T-helper 1 cell treated with Interleukin-12 subunit alpha and Interleukin-12 subunit beta and Interleukin-4 antibody, amounts not matched to agents 30 μg/mL and 1 μg/mL, for 36 hours (primary cell): ENCODE data around the gene CYP27C1.
A peak's percentile ranks its signal among the peaks of the same experiment; 100 is the strongest.
"Not testable (repeated sequence)": the region's sequence is repeated elsewhere in the genome, so short reads cannot be mapped to it uniquely, and the experiment has no call there.

ENCODE experiments used
- H3K27ac Mint-ChIP-seq: one replicate; pipeline ENCODE4 v1.8.0; 2021; ENCODE audit warnings: mild to moderate bottlenecking, mixed read lengths
- H3K27me3 Mint-ChIP-seq: one replicate; pipeline ENCODE4 v1.8.0; 2021; ENCODE audit warnings: low read depth, mixed read lengths
- H3K36me3 Mint-ChIP-seq: one replicate; pipeline ENCODE4 v1.8.0; 2021; ENCODE audit warnings: low read depth, mixed read lengths
- H3K4me1 Mint-ChIP-seq: one replicate; pipeline ENCODE4 v1.8.0; 2021; ENCODE audit warnings: low read depth, mixed read lengths
- H3K4me3 Mint-ChIP-seq: one replicate; pipeline ENCODE4 v1.8.0; 2021; ENCODE audit warnings: mild to moderate bottlenecking, moderate library complexity, mixed read lengths
- H3K9me3 Mint-ChIP-seq: one replicate; pipeline ENCODE4 v1.8.0; 2021; ENCODE audit warnings: mixed read lengths

CYP27C1 gene

DNA sequence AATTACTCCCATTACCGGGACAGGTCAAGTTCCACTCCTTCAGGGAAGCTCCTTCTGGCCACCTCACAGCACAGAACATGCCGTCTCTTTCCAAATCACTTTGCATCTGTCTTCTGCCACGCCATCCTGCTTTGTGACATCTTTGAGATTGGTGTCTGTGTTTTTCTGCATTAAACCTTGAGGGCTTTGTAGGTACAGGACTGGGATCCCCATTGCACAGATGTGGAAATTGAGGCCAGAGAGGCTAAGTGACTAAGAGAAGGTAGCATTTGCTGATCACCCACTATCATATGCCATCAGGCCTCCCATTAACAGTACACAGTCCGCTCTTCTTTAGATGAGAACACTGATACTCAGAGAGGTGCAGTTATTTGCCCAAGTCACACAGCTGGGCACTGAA lies 9.5 kb upstream of the CYP27C1 start:
- H3K4me3 Mint-ChIP-seq: no peak overlapping the region
- H3K27ac Mint-ChIP-seq: no peak overlapping the region
- H3K27me3 Mint-ChIP-seq: peaks cover 18% of the 10 kb centered on the region
- peaks cover 6% of the 10 kb centered on the region for H3K4me1 Mint-ChIP-seq
- H3K36me3 Mint-ChIP-seq: no peaks in the 10 kb centered on the region
- peaks cover 8% of the 10 kb centered on the region for H3K9me3 Mint-ChIP-seq

DNA sequence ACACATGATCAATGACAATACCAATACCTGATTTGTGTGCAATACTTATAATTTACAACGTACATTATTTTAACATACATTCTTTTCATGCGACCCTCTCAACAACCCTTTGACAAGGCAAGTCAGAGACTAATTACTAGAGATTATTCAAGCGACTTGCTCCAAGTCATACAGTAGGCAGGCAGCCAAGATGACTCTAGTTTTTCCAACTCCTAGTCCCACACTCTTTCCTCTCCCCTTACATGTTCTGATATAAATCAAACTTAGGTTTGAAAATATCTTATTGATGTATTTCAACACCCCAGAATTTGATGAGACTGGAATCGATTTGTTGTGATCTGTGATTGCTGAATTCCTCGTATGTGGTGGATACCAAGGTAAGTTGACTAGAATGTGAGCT lies 8.0 kb upstream of the CYP27C1 start:
- Mint-ChIP-seq H3K27me3 (peaks cover 27% of the 10 kb centered on the region), H3K4me1 (peaks cover 6% of the 10 kb centered on the region), H3K4me3 (no peak overlapping the region), H3K36me3 (no peaks in the 10 kb centered on the region), H3K9me3 (peaks cover 8% of the 10 kb centered on the region), H3K27ac (no peak overlapping the region)

DNA sequence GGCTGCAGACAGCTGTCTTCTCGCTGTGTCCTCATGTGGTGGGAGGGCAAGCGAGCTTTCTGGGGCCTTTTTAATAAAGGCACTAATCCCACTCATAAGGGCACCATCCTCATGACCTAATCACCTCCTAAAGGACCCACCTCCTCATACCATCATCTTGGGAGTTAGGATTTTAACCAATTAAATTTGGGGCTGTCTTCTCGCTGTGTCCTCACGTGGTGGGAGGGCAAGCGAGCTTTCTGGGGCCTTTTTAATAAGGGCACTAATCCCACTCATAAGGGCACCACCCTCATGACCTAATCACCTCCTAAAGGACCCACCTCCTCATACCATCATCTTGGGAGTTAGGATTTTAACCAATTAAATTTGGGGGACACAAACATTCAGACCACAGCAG lies 7.2 kb upstream of the CYP27C1 start:
- H3K9me3 Mint-ChIP-seq, H3K27ac Mint-ChIP-seq, H3K4me3 Mint-ChIP-seq, H3K36me3 Mint-ChIP-seq, H3K4me1 Mint-ChIP-seq: not testable (repeated sequence)
- H3K27me3 Mint-ChIP-seq: peaks cover 30% of the 10 kb centered on the region

DNA sequence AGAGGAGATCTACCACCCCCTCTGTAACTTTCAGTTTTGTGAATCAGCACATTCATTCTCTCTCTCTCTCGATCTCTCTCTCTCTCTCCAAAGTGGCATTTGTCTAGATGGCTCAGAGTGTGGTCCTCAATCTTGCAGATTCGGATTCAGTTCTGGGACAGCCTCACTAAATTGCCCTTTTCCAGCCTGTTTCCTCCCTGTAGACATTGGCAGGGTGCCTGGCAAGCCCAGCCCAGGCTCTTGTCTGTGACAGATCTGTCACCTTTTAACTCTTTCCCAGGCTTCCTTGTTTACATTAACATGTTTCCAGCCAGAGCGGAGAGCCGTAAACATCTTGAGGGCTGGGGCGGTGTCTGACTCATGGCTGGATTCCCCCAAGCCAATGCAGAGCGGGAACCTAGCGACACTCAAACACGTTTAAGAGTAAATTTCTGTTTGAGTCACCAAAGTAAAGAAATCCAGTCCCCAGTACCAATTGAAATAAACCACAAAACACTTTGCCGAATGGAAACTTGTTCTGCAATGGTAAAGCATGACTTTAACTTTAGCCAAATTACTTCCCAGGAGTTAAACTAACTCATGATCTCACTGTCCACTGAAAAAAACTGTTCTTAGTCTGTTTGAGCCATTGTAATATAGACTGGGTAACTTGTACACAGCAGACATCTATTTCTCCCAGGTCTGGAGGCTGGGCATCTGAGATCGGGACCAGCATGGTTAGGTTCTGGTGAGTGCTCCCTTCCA lies 6.6 kb upstream of the CYP27C1 start:
- peak overlapping the region; percentile 76 for H3K27ac Mint-ChIP-seq
- H3K4me3 Mint-ChIP-seq: peak overlapping the region; percentile 70
- peaks cover 6% of the 10 kb centered on the region for H3K4me1 Mint-ChIP-seq
- H3K27me3 Mint-ChIP-seq: peaks cover 29% of the 10 kb centered on the region
- no peaks in the 10 kb centered on the region for H3K36me3 Mint-ChIP-seq
- H3K9me3 Mint-ChIP-seq: peaks cover 8% of the 10 kb centered on the region

DNA sequence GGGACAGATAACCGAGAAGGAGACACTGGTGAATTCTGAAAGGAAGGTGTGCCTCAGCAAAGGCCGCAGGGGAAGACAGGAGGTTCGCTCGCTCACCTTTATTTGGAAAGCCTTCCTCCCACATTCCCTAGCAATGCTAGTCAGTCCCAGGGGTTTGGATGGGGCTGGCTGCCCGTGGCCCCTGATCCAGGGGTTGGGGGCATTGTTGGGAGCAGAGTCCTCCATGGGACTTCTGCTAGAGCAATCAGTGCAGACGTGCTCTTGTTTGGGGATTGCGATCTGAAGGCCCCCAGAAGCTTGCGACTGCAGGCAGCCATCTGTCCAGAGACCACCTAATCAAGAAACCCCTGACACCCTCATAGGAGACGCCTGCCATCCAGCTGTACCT lies 6.0 kb upstream of the CYP27C1 start:
- H3K9me3 Mint-ChIP-seq: peaks cover 8% of the 10 kb centered on the region
- no peaks in the 10 kb centered on the region for H3K36me3 Mint-ChIP-seq
- H3K27ac Mint-ChIP-seq: no peak overlapping the region
- H3K27me3 Mint-ChIP-seq: peaks cover 27% of the 10 kb centered on the region
- no peak overlapping the region for H3K4me3 Mint-ChIP-seq
- H3K4me1 Mint-ChIP-seq: peaks cover 6% of the 10 kb centered on the region

DNA sequence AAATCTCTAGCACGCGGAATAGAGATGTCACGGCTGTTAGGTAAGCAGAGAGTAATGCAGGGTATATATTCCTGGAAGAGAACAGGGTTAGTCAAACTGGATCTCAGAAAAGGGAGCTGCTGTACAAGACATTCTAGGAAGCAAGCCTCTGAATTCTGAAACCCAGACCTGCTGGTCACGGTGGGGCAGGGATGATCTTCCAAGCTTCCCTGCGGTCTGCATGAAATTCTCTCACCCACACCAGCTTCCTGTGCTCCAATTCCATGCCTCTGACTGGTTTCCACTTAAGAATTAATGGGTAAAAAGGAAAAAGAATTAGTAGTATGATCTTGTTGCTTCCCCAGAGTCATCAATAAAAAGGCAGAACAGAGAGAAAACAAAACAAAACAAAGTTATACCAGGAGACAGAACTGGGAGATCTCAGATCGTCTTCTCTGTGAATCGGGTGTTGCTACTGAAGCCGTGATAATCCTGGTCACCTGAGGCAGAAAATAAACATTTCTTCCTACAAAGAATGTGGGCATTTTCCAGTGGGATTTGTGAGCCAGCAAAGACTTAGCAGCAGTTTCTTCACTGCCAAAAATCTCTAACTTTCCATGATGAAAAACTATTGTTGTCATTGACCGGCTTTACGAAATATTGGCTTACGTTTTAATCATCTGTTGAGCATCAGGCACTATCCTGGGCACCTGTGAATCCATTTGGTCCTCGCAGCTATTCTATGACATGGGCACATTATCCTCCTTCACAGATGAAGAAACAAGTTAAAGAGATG lies 5.3 kb upstream of the CYP27C1 start:
- no peaks in the 10 kb centered on the region for H3K36me3 Mint-ChIP-seq
- H3K27ac Mint-ChIP-seq: no peak overlapping the region
- H3K4me3 Mint-ChIP-seq: no peak overlapping the region
- H3K27me3 Mint-ChIP-seq: peaks cover 34% of the 10 kb centered on the region
- H3K4me1 Mint-ChIP-seq: peaks cover 11% of the 10 kb centered on the region
- peaks cover 8% of the 10 kb centered on the region for H3K9me3 Mint-ChIP-seq

DNA sequence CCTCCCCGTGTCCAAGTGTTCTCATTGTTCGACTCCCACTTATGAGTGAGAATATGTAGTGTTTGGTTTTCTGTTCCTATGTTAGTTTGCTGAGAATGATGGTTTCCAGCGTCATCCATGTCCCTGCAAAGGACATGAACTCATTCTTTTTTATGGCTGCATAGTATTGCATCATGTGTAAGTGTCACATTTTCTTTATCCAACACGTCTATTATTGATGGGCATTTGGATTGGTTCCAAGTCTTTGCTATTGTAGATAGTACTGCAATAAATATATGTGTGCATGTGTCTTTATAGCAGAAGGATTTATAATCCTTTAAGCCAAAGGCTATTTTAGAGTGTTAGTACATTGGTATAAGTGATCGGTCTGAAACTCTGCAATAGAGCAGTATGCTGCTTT lies 4.0 kb upstream of the CYP27C1 start:
- not testable (repeated sequence) for H3K9me3 Mint-ChIP-seq, H3K36me3 Mint-ChIP-seq, H3K27ac Mint-ChIP-seq, H3K4me3 Mint-ChIP-seq
- Mint-ChIP-seq H3K4me1 (peaks cover 14% of the 10 kb centered on the region), H3K27me3 (peaks cover 38% of the 10 kb centered on the region)

DNA sequence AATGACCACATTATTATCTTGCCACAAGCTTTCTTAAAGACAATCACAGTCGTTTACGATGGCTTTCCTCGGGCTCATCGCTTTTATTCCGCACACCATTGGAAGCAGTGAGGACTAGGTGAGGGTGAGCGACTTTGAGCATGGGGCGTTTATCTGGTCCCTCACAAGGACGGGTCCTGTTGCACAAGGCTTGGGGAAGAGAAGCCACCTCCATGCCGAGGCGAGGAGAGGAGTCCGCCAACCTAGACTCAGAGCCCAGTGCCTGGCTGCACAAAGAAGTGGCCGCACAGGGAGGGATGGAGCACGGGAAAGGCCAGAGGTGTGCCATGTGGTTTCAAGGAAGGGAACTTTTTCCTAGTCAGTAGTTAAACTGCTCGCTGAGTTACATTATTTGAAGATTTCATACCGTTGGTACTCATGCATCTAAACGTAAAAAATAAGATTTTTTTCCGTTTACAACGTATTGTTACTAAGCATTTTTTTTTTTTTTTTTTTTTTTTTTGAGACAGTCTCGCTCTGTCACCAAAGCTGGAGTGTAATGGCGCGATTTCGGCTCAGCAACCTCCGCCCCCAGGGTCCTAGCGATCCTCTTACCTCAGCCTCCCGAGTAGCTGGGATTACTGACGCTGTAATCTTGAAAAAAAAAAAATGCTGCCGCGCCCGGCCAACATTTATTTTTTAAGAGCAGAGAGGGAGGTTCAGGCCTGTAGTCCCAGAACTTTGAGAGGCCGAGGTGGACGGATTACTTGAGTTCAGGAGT lies 849 bp upstream of the CYP27C1 start:
- Mint-ChIP-seq H3K4me1 (peaks cover 12% of the 10 kb centered on the region), H3K36me3 (no peaks in the 10 kb centered on the region), H3K27me3 (peaks cover 59% of the 10 kb centered on the region), H3K9me3 (no peaks in the 10 kb centered on the region), H3K4me3 (peak overlapping the region; percentile 58), H3K27ac (no peak overlapping the region)

DNA sequence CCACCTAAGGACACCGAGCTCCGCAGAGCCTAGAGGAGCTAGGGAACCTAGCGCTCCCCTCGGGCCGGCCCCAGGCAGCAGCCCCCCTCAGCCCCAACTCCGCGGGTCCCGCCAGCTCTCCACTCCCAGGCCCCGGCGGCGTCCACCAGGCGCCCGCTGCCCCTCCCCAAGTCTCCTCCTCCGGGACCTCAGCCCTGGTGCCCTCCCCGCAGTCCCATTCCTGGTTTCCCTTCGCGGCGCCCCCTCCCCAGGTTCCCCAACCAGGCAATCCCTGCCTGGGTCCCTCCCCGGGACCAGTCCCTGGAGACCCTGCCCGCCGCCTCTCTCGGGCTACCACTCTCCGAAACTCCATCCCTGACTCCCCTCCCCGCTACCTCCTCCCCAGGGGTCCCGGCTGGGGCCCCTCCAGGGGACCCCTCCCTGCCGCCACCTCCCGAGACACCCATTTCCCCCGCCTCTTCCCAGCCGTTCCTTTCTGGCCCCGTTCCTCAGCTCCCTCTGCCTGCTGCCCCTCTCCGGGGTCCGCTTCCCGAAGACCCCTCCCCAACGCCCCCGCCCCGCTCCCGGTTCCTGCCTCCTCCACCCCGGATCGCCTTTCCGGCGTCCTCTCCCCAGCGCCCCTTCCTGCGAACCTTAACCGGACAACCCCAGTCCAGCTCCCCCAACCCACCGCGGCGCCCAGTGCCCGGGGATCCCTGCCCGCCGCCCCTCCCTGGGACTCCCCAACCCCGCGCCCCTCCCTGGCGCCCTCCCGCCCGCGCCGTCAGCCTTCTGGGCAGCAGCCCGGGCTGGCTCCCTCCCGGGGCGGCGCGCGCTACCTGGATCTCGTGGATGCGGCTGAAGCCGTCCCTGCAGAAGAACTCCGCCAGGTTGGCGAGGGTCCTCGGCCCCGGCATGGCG lies 678 bp downstream of the CYP27C1 start:
- no peak overlapping the region for H3K27ac Mint-ChIP-seq
- peaks cover 56% of the 10 kb centered on the region for H3K27me3 Mint-ChIP-seq
- H3K4me1 Mint-ChIP-seq: peaks cover 10% of the 10 kb centered on the region
- H3K36me3 Mint-ChIP-seq: no peaks in the 10 kb centered on the region
- no peaks in the 10 kb centered on the region for H3K9me3 Mint-ChIP-seq
- H3K4me3 Mint-ChIP-seq: no peak overlapping the region

DNA sequence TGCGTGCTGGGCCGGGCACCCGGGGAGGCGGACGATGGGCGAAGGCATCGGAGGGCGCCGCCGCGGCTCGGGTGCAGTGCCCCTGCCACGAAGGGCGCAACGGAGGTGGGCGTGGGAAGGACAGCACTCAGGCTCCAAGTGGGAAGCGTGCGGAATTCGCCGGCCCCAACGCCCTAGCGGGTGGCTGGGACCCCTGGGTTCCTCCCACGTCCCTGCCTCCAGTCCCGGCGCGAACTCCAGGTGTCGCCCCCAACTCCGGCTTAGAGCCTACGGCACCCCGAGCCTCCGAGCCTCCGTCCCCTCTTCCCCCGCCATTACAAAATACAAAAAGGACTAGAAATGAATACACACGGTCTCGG lies 1.3 kb downstream of the CYP27C1 start:
- peaks cover 10% of the 10 kb centered on the region for H3K4me1 Mint-ChIP-seq
- H3K9me3 Mint-ChIP-seq: no peaks in the 10 kb centered on the region
- H3K27me3 Mint-ChIP-seq: peaks cover 54% of the 10 kb centered on the region
- no peak overlapping the region for H3K27ac Mint-ChIP-seq
- H3K4me3 Mint-ChIP-seq: no peak overlapping the region
- no peaks in the 10 kb centered on the region for H3K36me3 Mint-ChIP-seq

DNA sequence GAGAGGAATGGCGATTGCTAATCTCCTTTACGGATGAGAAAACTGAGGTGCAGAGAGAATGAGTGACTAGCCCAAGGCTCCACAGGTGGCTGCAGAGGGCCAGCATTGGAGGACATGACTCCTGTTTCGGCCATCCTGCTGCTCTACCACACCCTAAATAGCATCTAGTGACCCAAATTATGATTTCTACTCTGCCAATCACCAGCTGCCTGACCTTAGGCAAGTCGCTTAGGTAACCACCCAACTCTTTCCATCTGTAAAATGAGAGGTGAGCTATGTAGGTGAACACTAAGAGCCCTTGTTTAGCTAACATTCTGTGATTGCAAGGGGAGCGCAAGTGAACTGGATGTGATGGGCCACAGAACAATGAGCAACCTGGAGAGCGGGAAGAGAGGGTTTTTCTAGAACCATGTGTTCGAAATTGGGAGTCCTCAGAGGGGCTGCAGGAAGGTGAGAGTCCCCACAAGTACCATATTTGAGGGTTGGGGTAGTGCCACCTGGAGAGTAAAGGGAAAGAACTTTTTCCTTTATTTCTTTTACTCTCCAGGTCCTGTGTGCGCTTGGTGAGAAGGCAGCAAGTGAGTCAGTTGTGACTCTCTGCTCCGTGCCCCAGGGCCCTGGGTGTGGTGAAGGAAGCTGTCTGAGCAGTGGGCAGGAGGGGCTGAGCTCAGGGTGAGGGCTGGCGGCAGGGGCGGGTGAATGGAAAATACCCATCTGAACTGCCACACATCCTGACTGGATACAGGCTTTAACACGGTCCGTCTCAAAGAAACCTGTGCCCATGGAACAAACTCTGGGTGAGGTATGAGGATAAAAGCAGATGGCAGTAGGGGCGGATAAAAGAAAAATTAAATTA lies 2.4 kb downstream of the CYP27C1 start:
- no peak overlapping the region for H3K27ac Mint-ChIP-seq
- H3K27me3 Mint-ChIP-seq: peaks cover 56% of the 10 kb centered on the region
- H3K4me3 Mint-ChIP-seq: no peak overlapping the region
- H3K4me1 Mint-ChIP-seq: peaks cover 10% of the 10 kb centered on the region
- no peaks in the 10 kb centered on the region for H3K36me3 Mint-ChIP-seq
- H3K9me3 Mint-ChIP-seq: no peaks in the 10 kb centered on the region

DNA sequence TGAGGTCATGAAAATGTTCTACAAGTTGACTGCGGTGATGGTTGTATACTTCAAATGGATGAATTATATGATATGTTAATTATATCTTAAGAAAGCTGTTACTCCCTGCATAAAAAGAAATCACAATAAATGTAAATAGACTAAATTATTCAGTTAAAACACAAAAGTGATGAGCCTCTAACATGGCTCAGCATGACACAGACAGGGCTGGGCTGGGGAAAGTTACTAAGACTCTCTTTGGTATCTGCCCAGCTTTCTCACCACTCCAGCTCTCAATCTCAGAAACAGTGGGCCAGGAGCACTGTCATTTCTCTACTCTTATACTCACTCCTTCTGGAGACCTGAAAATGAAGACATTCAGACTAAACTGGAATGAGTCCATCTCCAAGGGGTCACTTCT lies 3.5 kb downstream of the CYP27C1 start:
- H3K4me1 Mint-ChIP-seq: peaks cover 10% of the 10 kb centered on the region
- H3K9me3 Mint-ChIP-seq: no peaks in the 10 kb centered on the region
- no peaks in the 10 kb centered on the region for H3K36me3 Mint-ChIP-seq
- H3K27me3 Mint-ChIP-seq: peaks cover 65% of the 10 kb centered on the region
- no peak overlapping the region for H3K27ac Mint-ChIP-seq
- no peak overlapping the region for H3K4me3 Mint-ChIP-seq

DNA sequence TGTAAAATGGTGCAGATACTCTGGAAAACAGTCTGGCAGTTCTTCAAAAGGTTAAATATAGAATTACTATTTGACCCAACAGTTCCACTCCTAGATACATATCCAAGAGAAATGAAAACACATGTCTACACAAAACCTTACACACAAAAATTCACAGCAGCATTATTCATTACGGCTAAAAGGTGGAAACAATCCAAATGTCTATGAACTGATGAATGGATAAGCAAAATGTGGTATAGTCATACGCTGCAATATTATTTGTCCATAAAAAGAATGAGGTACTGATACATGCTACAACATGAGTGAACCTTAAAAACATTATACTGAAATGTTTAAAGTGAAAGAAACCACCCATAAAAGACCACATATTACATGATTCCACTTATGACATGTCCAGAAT lies 4.0 kb downstream of the CYP27C1 start:
- Mint-ChIP-seq H3K27me3 (peaks cover 66% of the 10 kb centered on the region), H3K4me3 (no peak overlapping the region), H3K9me3 (no peaks in the 10 kb centered on the region), H3K4me1 (peaks cover 10% of the 10 kb centered on the region), H3K36me3 (no peaks in the 10 kb centered on the region), H3K27ac (no peak overlapping the region)
